Hepatocyte (in vitro differentiated cells): ENCODE measurements around the gene AGXT.

Source experiments
- CTCF ChIP-seq: fragments of 200-600 bp; sonication (generic); IDR thresholded peaks from 2 replicates; pipeline ENCODE4 v1.5.1; 2016; ENCODE audit warnings: antibody characterized with exemption, mild to moderate bottlenecking; ENCODE audit not compliant: poor library complexity
- EZH2 ChIP-seq: fragments of 200-600 bp; sonication (generic); IDR thresholded peaks from 2 replicates; pipeline ENCODE4 v1.6.1; 2016; ENCODE audit warnings: antibody characterized with exemption, mild to moderate bottlenecking, borderline replicate concordance

- TF ChIP-seq CTCF (no peak), EZH2 (no peak)
Observed at GRCh38 chr2:240905176-240905781, 36.7 kb downstream of the AGXT start.
